ENCODE data around the gene IRF3.
A peak's percentile ranks its signal among the peaks of the same experiment; 100 is the strongest.

IRF3 gene

GRCh38 chr19:49616532-49616931, 49.1 kb downstream of the IRF3 start:
- DNase-seq: no peak

GRCh38 chr19:49615861-49616260, 49.8 kb downstream of the IRF3 start:
- DNase-seq: no peak

- peak; percentile 85 for DNase-seq
Measured at GRCh38 chr19:49614096-49614833, 51.4 kb downstream of the IRF3 start.

GRCh38 chr19:49613374-49613773, 52.3 kb downstream of the IRF3 start:
- no peak for DNase-seq
